ENCODE measurements around the gene ARFGAP3.

The ARFGAP3 gene

DNA sequence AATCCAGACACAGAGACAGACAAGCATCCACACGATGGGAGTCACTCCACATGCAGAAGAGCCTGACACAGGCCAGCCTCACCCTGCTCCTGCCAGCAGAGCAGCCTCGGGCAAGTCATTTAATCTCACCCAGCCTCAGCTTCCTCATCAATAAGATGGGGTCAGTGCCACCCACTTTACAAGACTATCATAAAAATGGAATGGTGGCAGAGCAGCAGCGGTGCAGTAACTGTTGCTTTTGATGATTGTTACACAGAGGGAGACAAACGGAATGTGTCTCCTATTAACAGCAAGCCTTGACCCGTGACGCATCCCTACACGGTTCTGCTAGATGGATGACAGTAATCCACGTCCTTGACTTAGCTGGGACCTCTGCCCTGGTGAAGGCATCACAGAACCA lies 26.0 kb upstream of the ARFGAP3 start:
- DNase-seq = no peak

DNA sequence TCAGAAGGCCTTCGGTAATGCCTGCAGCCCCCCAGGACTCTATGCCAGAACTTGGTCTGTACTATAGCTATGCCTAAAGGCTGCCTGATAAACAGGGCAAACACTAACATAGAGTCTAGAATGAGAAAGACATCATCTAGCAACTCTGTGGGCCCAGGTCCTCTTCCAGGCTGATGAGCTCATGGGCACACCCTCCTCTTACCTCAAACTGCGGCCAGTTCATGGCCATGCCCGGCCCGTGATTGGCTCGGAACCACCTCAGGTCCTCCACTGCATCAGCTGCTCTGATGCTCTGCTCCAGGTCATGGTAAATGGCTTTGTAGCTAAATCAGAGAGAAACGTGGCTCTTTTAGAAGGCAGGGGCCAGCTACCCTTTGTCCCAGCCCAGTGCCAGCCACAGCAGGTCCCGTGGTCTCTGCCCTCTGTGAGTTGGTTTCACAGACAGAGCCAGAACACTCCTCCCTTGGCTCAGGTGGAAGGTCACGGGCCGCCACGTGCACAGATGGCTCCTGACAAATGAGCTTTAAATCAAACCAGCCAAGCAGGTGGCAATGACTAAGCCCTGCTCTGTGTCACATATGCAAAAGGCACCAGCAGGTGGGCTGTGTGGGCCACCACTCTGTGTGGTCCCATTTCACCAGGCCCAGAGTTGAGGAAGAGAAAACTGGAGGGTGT lies 25.0 kb upstream of the ARFGAP3 start:
- no peak for DNase-seq

DNA sequence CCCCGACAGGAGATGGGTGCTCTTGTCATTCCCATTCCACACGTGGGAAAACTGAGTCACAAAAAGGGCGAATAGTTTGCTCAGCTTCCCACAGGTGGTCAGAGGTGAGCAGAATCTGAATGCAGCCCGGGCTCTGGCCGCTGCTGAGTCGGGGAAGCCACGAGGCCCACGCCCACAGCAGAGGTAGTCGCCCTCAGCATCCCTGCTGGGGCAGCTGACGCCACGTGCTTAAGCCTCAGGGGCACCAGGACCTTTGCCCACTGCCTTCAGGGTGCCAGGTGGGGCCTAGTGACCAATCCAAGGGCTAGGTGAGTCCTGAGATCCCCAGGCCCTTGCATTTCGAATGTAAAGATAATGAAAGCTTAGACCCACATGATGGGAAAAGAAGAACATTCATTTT lies 24.2 kb upstream of the ARFGAP3 start:
- DNase-seq = no peak

DNA sequence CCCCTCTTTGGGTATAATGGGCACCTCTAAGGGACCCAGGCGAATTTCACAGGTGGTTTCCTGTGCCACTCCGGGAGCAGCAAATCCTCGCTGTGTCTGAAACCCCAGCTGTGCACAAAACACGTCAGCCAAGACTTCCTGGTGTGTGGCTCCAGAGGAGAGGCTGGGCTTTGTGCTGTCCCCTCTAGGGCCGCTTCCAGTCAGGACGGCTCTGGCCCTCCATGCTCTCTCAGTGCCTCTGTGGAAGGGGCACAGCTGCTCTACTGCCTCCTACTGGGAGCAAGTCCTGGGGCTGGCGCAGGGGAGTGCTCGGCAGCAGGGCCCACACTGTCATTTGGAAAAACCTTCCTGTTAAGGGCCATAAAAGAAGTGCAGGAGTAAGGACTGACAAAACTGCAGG lies 23.7 kb upstream of the ARFGAP3 start:
- no peak for DNase-seq

DNA sequence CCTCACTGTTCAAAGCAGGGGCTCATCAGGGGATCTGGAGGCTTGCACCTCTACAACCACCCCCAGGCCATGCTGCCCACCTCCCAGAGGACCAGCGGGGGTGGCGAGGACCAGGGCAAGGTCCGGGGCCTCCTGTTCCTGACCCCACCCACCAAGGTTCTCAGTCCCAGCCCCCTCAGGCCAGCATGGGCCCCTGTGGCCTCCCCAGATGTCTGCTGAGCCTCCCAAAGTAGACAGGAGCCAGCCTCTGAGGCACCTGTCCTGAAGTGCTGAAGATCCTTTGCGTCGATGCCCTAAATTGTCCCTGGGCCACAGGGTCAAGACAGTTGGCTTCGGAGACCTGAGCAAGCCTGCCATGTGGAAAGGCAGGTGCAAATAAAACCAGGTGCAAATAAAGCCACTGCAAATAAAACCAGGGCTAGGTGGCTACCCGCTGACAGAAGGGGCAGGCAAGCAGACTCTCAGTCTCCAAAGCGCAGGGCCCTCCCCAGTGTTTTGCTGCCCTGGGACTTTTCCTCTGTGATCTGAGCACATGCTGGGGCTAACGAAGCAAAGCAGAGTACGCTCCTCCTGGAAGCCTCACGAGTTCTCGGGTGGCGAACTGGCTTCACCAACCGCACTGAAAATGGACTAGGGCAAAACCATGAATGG lies 22.4 kb upstream of the ARFGAP3 start:
- DNase-seq = no peak

DNA sequence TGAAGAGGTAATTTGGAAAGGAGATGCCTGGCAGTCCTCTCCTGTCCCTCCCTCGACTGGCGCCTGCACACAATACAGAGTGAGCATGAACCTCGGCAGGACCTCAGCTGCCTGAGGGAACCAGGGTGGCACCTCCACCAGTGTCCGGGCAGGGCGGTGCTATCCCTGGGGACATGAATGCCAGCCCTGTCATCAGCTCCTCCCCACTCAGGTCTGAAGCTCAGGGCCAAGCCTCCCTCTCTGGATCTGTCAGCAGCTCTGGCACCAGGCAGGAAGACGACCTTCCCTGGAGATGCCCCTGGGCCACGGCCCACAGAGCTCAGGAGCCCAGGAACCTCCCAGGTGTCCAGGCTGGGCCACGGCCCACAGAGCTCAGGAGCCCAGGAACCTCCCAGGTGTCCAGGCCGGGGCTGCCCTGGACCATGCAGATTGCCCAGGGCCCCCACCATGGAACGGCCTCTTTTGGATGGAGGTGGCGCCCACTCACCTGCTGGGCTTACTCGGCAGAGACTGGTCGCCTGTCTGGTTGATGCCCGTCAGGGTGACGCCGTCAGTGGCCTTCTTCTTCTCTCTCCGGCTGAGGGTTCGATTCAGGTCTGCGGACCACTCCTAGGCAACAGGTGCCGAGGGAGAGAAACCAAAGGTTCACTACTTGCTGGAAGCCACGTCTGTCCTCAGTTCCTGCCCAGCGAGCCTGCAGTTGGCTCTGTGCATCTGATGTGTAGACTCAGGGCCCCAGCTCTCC lies 21.7 kb upstream of the ARFGAP3 start:
- no peak for DNase-seq

DNA sequence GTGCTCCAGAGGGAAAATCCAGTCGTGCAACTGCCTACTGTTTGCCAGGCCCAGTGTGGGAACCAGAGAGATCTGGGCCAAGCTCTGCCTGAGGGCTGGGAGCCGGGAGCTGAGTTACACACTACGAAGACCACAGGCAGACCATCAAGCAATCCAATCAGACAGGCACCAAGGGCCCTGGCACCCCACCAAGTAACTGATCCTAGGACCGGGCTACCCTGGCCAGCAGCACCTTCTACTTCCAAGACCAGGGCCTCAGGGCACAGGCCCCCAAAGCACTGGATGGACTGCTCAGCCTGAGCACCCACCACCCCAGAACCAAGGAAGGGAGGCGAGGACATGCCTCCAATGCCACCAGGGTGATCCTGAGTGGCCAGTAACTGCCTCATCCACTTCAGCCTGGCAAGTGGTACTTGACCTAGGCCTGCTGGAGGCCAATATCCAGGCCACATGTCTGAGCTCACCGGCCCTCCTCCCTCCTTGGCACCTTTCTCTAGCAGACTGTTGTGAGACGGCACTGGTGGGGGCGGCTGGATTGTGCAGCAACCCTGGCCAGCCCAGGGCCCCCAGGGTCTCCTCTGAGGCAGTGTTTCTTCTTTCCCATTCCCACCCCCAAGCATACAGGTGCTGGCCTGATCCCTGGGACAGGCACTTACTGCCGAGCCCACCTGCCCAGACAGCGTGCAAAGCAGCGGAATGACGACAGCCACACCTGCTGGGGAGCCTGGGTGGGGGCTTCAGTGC lies 20.7 kb upstream of the ARFGAP3 start:
- no peak for DNase-seq

DNA sequence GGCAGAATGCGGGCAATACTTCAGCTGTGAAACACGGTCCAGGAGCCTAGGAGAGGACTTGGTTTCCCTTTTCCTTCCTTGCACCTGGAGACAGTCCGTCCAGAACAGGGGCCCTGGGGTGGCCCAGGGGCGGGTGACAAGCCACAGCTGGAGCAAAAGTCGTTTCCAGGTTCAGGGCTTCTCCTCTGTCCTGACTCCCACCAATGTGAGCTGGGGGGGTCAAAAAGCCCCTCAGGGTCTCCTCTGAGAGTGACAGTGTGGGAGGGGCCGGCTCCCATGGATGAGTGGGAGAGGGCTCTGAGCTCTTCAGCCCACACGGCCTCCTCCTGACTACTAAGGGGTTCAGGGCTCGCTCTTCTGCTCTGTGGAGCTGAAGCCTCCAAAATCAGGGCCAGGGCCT lies 20.1 kb upstream of the ARFGAP3 start:
- DNase-seq = no peak

DNA sequence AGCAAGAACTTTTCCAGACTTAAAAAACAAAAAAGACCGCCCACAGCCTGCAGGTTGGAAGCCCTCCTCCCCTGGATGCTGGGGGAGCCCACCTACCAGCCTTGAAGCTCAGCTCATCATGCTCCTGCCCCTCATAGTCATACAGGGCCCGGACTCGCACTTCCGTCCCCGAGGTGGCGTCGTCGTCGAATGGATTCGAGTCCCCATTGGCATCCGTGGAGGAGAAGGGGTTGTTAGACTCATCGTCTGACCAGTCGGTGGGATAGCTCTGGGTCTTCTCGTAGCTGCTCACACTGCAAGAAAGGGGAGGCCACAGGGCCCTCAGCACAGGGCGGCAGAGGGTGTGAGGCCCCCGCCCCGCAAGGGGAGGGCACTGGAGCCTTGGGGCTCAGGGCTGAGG lies 19.0 kb upstream of the ARFGAP3 start:
- DNase-seq = no peak

DNA sequence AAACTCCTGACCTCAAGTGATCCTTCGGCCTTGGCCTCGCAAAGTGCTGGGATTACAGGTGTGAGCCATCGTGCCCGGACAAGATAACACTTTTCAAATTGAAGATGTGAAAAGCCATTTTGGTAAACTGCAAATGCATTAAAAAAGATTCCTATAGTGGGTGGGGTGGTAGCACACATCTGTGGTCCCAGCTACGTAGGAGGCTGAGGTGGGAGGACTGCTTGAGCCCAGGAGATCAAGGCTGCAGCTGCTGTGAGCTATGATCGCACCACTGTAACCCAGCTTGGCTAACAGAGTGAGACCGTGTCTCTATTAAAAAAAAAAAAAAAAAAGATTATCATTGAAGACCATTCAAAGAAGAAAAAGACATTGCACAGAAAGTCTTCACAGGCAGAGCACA lies 16.9 kb upstream of the ARFGAP3 start:
- no peak for DNase-seq

DNA sequence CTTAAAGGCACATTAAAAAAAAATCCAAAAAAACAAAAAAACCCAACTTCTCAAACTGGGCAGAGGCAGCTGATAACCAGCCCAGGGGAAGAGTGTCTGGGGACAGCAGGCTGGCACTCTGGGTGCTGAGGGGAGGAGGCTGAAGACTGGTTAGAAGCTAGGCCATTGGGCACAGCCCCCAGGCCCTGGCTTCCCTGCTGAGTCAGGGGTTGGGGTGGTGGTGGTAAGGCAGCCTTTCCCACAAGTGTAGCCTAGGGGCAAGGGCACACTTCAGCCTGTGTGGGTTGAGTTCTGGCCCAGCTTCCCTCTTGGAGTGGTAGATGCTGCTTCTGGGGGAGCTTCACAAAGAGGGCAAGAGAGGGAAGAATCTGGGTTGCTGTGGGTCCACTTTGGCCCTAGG lies 16.3 kb upstream of the ARFGAP3 start:
- DNase-seq = no peak

DNA sequence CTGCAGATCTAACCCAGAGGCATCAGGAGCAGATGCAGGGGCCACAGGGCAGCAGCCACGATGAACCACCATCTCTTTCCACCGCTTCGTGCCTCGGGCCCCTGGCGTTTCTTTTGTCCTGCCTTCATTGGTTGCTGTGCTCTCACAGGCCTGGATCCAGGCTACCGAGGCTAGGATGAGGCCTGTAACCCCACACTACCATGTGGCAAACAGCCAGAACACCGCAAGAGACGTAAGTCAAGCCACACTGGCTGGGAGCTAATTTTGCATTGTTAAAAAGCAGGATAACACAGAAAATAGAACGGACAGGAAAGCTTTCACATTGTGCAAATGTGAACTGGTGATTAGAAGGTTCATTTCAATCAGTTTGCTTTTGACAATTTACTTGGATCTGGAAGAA lies 15.7 kb upstream of the ARFGAP3 start:
- no peak for DNase-seq

DNA sequence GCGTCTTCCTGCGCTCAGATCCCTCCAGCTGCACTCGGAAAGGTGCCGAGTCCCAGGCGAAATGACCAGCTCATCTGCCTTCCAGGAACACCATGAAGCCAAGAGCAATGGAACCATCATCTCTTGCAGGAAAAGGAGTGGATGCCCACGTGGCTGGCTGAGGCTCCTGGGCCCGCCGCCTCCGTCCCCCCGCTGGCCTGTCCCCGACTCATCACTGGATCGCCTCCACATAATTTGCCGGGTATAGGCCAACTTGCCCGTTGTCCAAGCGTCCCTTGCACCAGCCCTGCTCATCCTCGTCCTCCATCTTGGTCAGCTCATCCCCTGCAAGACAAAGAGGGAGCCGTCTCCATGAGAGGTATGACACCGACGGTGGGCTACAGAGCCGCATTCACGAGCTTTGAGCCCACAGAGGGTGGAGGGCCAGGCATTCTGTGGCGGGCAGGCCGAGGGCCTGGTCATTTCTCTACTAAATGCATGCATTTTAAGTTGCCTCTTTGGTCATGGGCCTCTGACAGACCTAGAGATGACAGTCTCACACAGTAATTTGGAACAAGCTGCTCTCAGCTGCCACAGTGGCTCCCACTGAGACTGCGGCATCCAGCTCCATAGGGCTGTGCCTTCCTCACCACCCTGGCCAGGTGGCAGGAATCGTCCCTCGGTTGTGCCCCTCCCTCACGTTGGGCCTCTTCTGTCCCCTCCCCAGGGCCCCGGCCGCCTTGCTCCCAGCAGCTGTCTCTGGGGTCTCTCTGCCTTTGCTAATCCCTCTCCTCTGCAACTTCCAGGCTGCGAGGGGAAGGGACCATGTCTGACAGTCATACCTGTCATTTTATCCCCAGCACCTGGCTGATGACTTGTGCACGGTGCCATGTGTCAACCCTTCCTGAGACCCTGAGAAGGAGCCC lies 14.3 kb upstream of the ARFGAP3 start:
- no peak for DNase-seq

DNA sequence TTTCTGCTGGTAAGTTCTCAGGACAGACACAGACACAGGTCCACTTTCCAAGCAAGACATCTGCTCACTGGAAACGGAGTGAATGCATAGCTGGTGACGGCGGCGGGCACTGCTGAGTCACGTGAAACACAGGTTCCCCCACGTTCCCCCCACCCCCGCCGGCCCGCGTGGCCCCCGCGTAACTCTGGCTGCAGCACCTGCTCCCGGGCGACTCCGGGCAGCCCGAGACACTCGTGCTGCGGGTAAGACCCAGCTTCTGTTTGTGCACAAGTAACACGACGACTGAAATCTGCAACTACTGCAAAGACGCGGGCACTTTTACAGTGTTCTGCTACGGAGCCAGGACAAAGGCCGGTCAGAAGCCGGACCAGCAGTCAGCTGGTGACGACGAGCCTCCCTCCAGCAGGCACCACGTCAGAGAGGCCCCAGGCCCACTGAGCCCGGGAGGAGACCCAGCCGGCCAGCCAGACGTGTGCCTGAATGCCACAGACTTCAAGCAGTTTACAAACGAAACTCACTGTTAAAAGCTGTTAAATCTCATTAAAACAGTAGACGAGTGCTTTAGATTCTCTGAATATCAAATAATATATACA lies 12.9 kb upstream of the ARFGAP3 start:
- DNase-seq = no peak

DNA sequence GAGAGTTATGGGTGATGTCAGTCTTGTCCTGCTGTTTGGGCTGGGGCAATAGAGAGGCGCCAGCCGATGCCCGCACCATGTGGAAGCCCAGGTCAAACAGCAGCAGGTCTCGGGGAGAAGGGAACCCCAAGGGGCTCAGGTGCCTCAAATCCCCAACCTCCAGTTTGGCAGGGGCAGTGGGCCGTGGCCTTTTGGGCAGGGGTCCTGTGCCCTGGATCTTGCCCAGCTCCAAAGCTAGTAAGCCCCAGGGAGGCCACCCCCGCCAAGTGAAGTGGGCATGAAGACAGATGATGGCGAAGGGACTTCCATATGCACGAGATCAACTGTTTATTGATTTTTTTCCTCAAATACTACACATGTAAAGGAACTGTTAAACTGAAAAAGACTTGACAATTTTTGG lies 12.4 kb upstream of the ARFGAP3 start:
- DNase-seq = no peak

DNA sequence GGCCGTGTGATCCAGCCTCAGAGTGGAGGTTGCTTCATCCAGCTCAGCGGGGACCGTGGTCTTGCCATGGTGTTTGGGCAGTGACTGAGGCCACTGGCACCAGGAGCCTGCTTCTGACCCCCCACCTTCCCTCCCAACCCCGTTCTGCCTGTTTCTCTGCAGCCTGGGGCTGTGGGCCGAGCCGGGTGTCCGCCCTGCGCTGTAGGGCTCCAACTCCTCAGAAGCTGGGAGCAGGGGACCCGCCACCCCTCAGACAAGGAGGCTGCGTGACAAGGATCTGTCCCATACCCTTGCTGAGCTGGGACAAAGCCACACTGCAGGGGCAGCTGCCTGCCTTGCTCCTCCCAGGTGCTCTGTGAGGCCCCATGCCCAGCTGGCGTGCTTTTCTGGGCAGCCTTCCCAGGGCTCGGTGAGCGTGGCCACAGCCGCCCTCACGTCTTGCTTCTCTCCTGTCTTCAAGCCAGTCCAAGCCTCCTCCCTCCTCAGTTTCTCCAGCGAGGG lies 11.7 kb upstream of the ARFGAP3 start:
- no peak for DNase-seq

DNA sequence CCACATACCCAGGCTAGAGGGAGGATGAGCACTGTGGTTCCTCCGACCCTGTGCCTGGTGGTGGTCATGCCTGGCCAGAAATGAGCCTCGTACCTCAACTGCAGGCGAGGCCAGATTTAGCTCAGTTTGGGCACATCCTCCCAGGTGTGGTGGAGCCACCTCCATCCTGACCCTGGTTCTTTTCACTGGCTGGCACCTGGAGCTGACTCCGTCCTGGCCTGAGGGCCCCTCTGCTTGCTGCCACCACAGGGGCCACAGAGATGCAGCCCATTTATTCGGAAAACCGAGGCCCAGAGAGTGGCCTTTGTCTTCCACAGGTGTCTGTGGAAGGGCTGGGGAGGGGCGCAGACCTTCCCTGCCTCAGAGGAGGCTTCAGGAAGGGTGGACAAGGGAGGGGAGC lies 9.0 kb upstream of the ARFGAP3 start:
- no peak for DNase-seq

DNA sequence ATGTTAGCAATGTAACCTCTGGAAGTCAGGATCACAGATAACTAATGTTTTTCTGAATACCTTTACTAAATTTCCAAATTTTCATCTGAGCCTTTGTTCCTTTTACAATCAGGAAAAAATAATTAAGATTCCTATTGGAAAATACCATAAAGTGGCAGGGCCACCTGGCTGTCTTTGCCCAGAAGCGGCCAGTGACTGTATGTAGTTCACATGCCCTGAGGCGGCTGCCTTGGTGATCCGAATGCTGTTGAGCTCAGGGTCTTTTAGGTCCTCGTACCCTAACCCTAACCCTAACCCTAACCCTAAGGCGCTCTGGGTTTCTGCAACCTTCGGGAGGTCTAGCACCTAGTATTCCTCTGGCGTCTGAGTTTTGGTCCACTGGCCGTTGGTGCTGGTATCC lies 8.5 kb upstream of the ARFGAP3 start:
- DNase-seq = no peak

DNA sequence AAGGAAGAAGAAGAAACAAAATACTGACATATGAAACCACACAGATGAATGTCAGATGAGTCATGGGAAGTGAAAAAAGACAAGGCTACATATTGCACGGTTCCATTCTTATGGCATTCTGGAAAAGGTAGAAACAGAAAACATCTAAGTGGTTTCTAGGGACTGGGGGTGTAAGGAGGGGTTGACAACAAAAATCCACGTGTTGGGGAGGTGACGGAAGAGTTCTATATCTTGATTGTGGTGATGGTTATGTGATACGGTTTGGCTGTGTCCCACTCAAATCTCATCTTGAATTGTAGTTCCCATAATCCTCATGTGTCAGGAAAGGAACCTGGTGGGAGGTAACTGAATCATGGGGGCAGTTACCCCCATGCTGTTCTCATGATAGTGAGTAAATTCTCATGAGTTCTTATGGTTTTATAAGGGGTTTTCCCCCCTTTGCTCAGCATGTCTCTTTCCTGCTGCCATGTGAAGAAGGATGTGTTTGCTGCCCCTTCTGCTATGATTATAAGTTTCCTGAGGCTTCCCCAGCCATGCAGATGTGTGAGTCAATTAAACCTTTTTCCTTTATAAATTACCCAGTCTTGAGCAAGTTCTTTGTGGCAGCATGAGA lies 6.4 kb upstream of the ARFGAP3 start:
- DNase-seq = no peak

DNA sequence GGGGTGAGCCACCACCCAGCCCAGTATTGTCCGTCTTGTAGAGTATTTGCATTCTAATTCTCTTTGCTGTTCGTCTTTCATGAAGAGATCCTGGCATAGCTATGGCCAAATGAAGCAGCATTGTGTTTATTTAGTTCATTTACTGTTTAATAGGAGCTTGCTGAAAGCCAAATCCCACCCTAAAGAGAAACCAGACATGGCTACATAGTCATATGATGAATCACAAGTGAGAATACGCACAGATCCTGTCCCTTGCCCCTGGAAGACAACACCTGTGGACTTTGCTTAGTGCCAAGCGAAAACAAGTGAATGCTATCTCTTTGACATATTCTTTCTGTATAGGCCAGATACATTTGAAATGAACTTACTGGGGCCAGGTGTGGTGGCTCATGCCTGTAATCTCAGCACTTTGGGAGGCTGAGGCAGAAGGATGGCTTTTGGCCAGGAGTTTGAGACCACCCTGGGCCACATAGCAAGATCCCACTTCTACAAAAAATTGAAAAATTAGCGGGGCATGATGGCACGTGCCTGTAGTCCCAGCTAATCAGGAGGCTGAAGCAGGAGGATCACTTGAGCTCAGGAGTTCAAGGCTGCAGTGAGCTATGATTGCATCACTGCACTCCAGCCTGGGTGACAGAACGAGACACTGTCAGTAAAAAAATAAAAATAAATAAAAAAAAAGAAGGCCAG lies 5.1 kb upstream of the ARFGAP3 start:
- no peak for DNase-seq

DNA sequence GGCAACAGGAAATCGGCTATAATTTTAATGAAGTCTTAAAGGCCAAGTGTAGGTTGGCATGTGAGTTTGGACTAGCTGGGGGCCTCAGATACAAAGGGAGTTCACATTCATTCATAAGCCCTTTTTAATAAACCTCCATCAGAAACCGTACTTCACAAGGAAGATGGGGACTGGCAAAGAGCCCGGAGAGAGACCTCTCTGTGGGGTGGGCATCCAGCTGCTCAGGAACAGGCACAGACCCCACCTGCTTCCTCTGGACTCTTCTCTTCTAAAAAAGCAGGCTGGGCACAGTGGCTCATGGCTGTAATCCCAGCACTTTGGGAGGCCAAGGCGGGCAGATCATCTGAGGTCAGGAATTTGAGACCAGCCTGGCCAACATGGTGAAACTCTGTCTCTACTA lies 3.9 kb upstream of the ARFGAP3 start:
- DNase-seq = peak; percentile 15

Data from NCI-H1105 (cell line).